ENCODE data around the gene SCO2. TPM values are rescaled to one million over a fixed set of nuclear protein-coding genes. Genes with fewer than 3 reads are reported as not detected.
A peak's percentile ranks its signal among the peaks of the same experiment; 100 is the strongest.

SCO2 gene
- total RNA-seq, 6 experiments from 2014 or later: 0.80 to 4.2 (median 2.5) TPM; not detected in 2

DNA sequence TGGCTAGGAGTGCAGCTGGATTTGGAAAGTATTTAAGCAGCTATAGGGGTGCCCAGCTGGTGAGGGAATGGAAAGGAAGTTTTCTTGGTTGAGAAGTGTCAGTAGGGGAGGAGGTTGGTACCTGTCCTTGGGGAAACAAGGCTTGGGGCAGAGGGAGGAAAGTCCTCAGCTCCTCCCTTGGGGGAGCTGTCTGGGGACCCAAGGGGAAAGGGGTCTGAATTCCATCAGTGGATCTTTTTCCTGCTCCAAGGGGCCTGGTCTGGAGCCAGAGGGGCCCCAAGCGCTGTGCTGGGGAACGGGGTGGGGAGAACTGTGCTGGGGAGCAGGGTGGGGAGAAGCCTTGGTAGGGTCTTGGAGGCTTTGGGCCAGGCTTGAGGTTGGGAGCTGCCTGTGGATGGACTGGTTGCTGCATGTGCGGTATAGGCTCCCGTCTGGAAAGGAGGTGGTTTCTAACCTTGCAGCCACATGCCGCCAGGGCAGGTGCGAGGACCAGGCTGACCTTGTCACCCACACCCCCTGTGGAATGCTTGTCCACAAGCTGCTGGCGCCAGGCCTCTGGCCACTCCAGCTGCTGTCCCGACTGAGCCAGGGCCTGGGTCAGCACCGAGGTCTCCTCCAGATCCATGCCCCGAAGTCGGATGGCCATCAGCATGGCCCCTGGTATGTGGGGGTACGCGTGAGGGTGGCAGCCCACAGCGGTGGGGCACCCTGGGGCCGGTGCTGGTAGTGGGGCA is 3.5 kb upstream of the SCO2 start:
- H3K27ac ChIP-seq: peak overlapping the region; percentile 94 to 98 (median 97)
- ATAC-seq (no peak), DNase-seq (peak in 2 of 3 donors; percentile 50 to 72)
- H3K4me3 ChIP-seq: peak overlapping the region; percentile 75 to 79 (median 76)
- H3K4me1 ChIP-seq: peaks cover 0 to 25% (median 10%) of the 10 kb centered on the region in 4 donors
- H3K36me3 ChIP-seq: peaks cover 0 to under 1% (median 0%) of the 10 kb centered on the region in 4 donors
- intact Hi-C loops (cut with DNase I): loop anchor here in 1 of 2 donors (10.0 kb wide), 1 partner anchor 86 kb away; no protein-coding TSS in a partner anchor
- H3K27me3 ChIP-seq: no peaks in the 10 kb centered on the region
- TF ChIP-seq POLR2A (IDR thresholded peaks at IDR 0.05): no peak
- TF ChIP-seq, protein P1, sequence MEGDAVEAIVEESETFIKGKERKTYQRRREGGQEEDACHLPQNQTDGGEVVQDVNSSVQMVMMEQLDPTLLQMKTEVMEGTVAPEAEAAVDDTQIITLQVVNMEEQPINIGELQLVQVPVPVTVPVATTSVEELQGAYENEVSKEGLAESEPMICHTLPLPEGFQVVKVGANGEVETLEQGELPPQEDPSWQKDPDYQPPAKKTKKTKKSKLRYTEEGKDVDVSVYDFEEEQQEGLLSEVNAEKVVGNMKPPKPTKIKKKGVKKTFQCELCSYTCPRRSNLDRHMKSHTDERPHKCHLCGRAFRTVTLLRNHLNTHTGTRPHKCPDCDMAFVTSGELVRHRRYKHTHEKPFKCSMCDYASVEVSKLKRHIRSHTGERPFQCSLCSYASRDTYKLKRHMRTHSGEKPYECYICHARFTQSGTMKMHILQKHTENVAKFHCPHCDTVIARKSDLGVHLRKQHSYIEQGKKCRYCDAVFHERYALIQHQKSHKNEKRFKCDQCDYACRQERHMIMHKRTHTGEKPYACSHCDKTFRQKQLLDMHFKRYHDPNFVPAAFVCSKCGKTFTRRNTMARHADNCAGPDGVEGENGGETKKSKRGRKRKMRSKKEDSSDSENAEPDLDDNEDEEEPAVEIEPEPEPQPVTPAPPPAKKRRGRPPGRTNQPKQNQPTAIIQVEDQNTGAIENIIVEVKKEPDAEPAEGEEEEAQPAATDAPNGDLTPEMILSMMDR (IDR thresholded peaks at IDR 0.05): no peak
- 25% methylated on average over 2 of the region's 15 CpGs for WGBS (ENCODE audit: insufficient coverage, low coverage, low lambda C conversion rate, missing lambda C conversion rate)
- H3K9me3 ChIP-seq: no peaks in the 10 kb centered on the region

- ATAC-seq: no peak
- Histone ChIP-seq H3K27me3 (no peaks in the 10 kb centered on the region), H3K4me1 (peaks cover 0 to 25% (median 12%) of the 10 kb centered on the region in 4 donors), H3K27ac (peak overlapping the region in 2 of 3 donors; percentile 87 to 94), H3K36me3 (peaks cover 0 to 8% (median under 1%) of the 10 kb centered on the region in 4 donors), H3K4me3 (peak overlapping the region in 1 of 3 donors; percentile 76), H3K9me3 (no peaks in the 10 kb centered on the region)
- 82% methylated on average over 12 of the region's 18 CpGs for WGBS (ENCODE audit: insufficient coverage, low coverage, low lambda C conversion rate, missing lambda C conversion rate)
- peak in 1 of 3 donors; percentile 51 for DNase-seq
- intact Hi-C loops (cut with DNase I): loop anchor here in 1 of 2 donors (10.0 kb wide), 1 partner anchor 87 kb away; no protein-coding TSS in a partner anchor
- TF ChIP-seq, protein P1 (IDR thresholded peaks at IDR 0.05): no peak
- TF ChIP-seq POLR2A (IDR thresholded peaks at IDR 0.05): no peak
These were observed 2.7 kb upstream of the SCO2 start for GRCh38 chr22:50527921-50528681.

GRCh38 chr22:50526834-50527801 is 1.7 kb upstream of the SCO2 start:
- H3K9me3 ChIP-seq: no peaks in the 10 kb centered on the region
- no peaks in the 10 kb centered on the region for H3K27me3 ChIP-seq
- peaks cover 0 to 18% (median 3%) of the 10 kb centered on the region in 4 donors for H3K36me3 ChIP-seq
- WGBS (ENCODE audit: insufficient coverage, low coverage, low lambda C conversion rate, missing lambda C conversion rate): 0% methylated on average over 2 of the region's 29 CpGs
- ATAC-seq (peak; percentile 0 to 16 (median 10)), DNase-seq (peak; percentile 82 to 85 (median 84))
- intact Hi-C loops (cut with DNase I): loop anchor here in 1 of 2 donors (10.0 kb wide), 1 partner anchor 88 kb away; no protein-coding TSS in a partner anchor
- peak overlapping the region; percentile 66 to 74 (median 68) for H3K4me3 ChIP-seq
- peak overlapping the region; percentile 76 to 94 (median 87) for H3K27ac ChIP-seq
- H3K4me1 ChIP-seq: peaks cover 0 to 25% (median 12%) of the 10 kb centered on the region in 4 donors
- TF ChIP-seq, protein P1 (IDR thresholded peaks at IDR 0.05): no peak
- TF ChIP-seq POLR2A (IDR thresholded peaks at IDR 0.05): peak; percentile 34

All from right lobe of liver (tissue), 6 donors.